C4-2B (cell line): ENCODE measurements around the gene DLG2.
A peak's percentile ranks its signal among the peaks of the same experiment; 100 is the strongest.

Experiments used
- H3K27ac ChIP-seq: fragments of 450-650 bp; 2 replicates; pipeline ENCODE4 v1.5.1; 2017
- CTCF ChIP-seq: fragments of 450-650 bp; conservative IDR thresholded peaks from 2 replicates; pipeline ENCODE4 v1.5.1; 2017; ENCODE audit warnings: mild to moderate bottlenecking
- ZFX ChIP-seq: fragments of 450-650 bp; IDR thresholded peaks from 2 replicates; pipeline ENCODE4 v1.6.1; 2017

Gene DLG2

DNA sequence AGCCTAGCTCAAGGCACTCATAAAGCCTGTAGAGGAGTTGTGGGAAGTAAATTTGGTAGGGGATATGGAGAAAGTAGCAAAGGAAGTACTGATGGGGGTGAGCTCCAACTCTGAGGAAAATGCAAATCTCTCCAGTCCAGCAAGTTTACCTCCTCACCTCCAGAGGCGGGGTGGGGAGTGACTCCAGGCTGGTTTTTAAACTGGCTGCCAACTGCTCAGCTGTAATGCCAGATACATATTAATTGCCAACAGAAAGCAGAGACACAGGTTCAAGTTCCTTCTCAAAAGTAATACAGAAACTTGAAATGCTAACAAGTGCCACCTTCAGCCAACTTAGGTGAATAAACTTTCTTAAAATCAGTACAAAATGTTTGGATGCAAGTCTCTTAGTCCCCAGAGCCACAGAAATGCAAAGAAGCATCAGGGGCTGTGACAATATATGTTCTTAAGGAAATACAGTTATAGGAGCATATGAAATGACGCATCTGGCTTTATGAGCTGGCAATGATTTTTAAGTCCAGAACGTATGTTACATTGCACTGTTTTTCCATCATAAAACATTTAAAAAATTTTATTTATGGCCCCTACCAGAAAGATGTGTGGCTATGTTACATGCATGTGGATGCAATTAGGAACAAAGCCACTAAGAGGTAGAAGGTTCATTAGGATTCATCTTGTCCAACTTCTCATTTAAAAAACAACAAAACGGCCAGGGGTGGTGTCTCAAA, 1904.6 kb downstream of the DLG2 start:
- H3K27ac ChIP-seq, result peak overlapping the region; percentile 67; the same call in 1 of the 2 replicates
- no peak for TF ChIP-seq ZFX
- peak; percentile 31 for TF ChIP-seq CTCF

DNA sequence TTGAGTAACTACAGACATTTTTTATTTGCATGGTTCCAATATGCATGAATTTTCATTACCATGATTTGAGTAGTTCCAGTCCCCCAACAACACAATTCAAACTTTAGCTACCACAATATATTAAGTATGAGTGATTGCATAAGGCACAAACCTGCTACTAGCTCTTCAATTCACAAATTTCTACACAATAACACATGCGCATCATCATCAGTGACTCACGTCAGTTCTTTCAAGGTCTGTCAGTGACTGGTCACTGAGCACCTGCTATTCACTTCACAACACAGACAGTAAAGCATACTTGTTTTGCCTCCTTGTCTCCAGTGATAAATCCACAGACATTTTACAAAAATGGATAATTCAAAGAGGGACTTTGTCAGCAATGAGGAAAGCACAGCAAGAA, 1905.9 kb downstream of the DLG2 start:
- TF ChIP-seq ZFX (no peak), CTCF (no peak)
- no peak overlapping the region for H3K27ac ChIP-seq

DNA sequence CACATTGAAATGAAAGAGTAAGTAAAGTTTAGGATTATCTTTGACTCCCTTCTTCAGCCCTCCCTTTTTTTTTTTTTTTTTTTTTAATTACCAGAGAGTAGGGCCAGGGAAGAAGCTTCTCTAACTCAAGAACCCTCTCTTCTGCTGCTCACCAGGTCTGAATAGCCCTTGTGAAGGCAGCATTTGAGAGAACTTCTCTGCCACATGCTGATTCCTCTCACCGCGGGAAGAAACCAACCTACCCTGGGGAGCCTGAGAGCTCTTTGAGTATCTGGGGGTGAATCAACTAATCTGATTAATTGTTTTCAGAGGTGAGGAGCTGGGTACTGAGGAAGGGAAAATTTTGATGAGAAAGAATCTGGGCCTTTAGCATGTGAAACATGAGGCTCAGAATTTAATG, 1906.5 kb downstream of the DLG2 start:
- no peak overlapping the region for H3K27ac ChIP-seq
- TF ChIP-seq ZFX, result no peak
- TF ChIP-seq CTCF, result no peak

GRCh38 chr11:83717537-83717936, 1909.6 kb downstream of the DLG2 start:
- TF ChIP-seq ZFX (no peak), CTCF (no peak)
- no peak overlapping the region for H3K27ac ChIP-seq

DNA sequence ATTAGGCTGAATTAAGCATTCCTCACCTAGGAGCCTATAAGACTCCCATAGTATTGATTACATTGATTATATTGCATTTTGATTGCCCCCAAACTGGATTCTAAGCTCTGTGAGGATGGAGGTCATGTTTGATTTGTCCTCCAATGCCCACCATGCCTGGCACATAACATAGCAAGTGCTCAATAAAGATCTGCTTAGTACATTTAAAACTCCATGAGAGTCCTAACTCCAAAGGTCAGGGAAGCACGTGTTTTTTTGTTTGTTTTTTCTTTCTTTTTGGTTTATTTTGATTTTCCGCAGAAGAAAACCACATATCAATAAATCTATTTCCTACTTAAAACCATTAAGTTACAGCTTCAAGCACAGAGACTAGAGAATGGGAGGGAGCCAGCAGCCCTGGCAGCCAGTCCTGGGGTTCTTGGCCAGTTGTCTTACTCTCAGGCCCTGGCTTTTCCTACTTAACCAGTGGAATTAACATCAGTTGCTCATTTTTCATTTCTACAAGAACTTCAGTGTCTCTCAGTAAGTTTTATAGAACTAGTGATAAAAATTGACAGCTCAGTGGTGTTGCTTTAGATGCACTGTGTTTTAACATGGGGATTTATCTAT, 1911.1 kb downstream of the DLG2 start:
- no peak overlapping the region for H3K27ac ChIP-seq
- TF ChIP-seq ZFX (no peak), CTCF (no peak)

DNA sequence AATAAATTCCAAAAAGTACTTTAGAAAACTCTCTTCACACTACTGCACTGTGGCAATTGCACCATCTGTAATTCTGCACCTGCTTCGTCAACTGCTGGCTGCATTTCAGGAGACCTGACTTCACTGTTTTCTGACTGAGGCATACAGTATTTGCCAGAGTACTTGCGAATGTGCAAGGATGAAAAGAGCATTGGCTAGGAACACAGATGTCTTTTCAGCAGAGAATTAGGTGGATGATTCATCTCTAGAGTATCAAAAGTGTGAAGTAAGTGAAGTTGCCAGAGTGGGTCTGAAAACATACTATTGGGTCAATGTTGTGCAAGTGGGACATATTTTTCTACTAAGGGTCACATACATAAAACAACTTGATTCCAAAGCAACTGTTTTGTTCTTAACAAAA, 1913.4 kb downstream of the DLG2 start:
- no peak overlapping the region for H3K27ac ChIP-seq
- TF ChIP-seq ZFX, result no peak
- no peak for TF ChIP-seq CTCF

DNA sequence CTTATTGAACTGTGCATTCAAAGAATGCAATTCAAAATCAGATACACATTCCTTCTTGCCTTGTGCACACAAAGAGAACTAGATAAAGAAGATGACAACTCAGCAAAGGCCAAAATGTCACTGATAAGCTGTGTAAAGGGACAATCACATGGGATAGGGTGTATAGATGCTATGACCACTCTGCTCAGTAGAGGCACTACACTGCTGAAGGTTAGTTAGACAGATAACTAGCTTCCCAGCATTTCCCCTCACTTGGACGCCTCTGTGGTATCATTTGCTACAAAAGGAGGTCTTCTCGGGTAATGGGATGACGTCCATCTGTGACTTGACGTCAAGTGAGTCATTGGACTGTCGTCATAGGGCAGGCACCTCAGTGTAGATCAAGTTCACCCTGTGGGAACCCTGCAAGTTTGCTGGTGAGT, 1916.0 kb downstream of the DLG2 start:
- TF ChIP-seq ZFX, result no peak
- no peak for TF ChIP-seq CTCF
- no peak overlapping the region; the same call in 1 of the 2 replicates for H3K27ac ChIP-seq
